GM12875 (cell line): ENCODE results near the gene LRRC4C.
"Not testable (repeated sequence)": the region's sequence is repeated elsewhere in the genome, so short reads cannot be mapped to it uniquely, and the experiment has no call there.

ENCODE experiments used
- H3K4me3 ChIP-seq: one replicate; pipeline ENCODE4 v1.5.1; 2011; ENCODE audit warnings: low read depth, low read length, control low read depth
- CTCF ChIP-seq: IDR thresholded peaks from 2 replicates; pipeline ENCODE4 v1.5.1; 2011; ENCODE audit warnings: low read depth, mild to moderate bottlenecking, control low read depth, inconsistent platforms, low read length, moderate library complexity, borderline replicate concordance; ENCODE audit not compliant: insufficient read depth

Gene LRRC4C

DNA sequence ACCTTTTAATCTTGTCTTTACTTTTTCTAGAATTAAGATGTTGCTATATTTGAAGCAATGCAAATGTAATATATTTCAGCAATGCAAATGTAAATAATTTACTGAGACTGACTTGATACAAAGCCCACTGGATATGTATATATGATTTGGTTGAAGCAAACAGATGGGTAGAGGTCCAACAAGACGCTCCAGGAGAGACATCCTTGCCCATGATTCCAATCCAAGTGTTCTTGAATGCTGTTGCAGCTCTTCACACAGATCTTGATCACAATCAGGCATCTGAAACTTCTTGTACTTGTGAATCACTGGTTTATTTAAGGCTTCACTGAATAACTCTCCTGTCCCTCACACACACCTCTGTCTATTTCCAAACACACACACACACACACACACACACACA lies 507.0 kb downstream of the LRRC4C start:
- TF ChIP-seq CTCF, result no peak
- no peak overlapping the region for H3K4me3 ChIP-seq

DNA sequence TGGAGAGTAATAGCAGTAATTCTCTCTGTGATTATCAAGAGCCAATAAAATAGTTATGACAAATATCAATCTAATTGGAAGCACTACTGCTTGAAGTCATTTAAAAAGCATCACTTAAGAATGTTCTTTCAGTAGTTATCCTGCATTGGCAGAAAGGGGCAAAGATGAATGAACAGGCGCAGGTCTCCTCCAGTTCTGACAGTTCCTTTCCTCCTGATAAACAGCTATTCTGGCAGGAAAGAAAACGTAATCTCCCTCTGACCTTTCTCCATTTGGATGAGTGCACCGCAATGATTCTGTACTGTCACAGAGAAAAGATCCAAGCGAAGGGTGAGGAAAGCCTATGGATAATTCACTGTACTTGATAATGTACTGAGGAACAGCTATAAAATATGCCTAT lies 521.5 kb downstream of the LRRC4C start:
- no peak overlapping the region for H3K4me3 ChIP-seq
- no peak for TF ChIP-seq CTCF

DNA sequence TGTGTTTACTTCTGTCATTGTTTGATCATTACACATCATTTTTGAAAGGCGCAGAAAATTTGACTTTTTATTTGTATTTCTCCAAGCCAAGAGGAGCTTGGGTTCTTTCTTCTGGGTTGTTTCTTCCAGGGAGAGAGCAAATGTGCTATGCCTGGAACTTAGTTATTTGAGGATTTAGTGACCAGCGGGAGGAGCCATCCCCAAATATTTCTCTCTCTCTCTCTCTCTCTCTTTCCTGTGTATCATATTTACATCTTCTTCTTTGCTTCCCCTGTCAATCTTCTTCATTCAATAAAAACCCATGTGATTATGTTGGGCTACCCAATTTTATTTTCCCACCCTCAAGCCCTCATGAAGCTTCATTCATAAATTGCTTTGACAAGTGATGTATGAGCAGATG lies 534.5 kb downstream of the LRRC4C start:
- no peak overlapping the region for H3K4me3 ChIP-seq
- no peak for TF ChIP-seq CTCF

- no peak for TF ChIP-seq CTCF
- no peak overlapping the region for H3K4me3 ChIP-seq
Observed at GRCh38 chr11:40921246-40921645, 538.2 kb downstream of the LRRC4C start.

- H3K4me3 ChIP-seq, result not testable (repeated sequence)
Observed at GRCh38 chr11:40910774-40911173, 548.7 kb downstream of the LRRC4C start.

GRCh38 chr11:40894501-40894900 lies 565.0 kb downstream of the LRRC4C start:
- H3K4me3 ChIP-seq, result no peak overlapping the region
- no peak for TF ChIP-seq CTCF

DNA sequence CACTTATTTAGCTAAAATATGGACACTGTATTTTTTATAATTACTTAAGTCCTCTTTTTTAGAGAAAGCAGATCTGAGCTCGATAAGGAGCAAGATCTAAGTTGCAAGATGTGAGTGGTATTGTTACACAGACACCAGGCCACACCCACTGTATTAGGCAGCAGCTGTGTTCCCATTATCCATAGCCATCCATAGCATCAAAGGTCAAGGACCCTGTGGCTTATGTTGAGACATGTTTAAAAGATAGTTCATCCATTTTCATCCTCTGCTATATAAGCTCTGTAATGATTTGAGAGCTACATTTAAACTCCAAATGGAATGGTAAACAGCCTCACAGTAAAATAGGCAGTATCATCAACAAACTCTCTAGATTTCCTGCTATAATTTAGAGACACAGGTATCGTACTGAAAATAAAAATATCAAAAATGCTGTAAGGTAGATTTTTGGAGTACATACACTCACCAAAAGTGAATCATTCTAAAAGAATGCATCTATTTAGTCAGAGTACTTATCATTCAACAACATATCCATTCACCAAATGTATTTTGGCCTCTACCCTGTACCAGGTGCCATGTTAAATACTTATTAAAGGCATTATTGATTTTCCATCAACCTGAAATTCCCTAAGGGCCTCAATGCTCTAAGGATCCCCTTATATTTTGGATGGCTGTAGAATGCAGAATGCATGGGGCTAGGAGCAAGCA lies 574.0 kb downstream of the LRRC4C start:
- H3K4me3 ChIP-seq, result no peak overlapping the region
- no peak for TF ChIP-seq CTCF

- no peak overlapping the region for H3K4me3 ChIP-seq
- TF ChIP-seq CTCF, result no peak
Observed at GRCh38 chr11:40882301-40882700, 577.2 kb downstream of the LRRC4C start.
